NCI-H774 (cell line): ENCODE data around the gene ULK4.
"Not testable (repeated sequence)": the region's sequence is repeated elsewhere in the genome, so short reads cannot be mapped to it uniquely, and the experiment has no call there.

Experiments
- DNase-seq: peaks from one replicate; lab custom pipeline; 2025; lab: John Stamatoyannopoulos, UW

Gene ULK4

GRCh38 chr3:41961751-41962679, at the start of gene ULK4:
Gene ULK4 (minus strand): TSS chr3:41962103. CDS start chr3:41954759, 7,344 bp downstream.
- DNase-seq: peak; percentile 91

- no peak for DNase-seq
These were observed 48.6 kb upstream of the ULK4 start for GRCh38 chr3:42010530-42010929.

- DNase-seq: no peak
These were observed 47.6 kb upstream of the ULK4 start for GRCh38 chr3:42009456-42009855.

- DNase-seq: no peak
These were observed 45.9 kb upstream of the ULK4 start for GRCh38 chr3:42007785-42008184.

GRCh38 chr3:42005401-42005800, 43.5 kb upstream of the ULK4 start:
- no peak for DNase-seq

GRCh38 chr3:42002790-42003189, 40.9 kb upstream of the ULK4 start:
- DNase-seq: no peak

GRCh38 chr3:42001777-42002176, 39.9 kb upstream of the ULK4 start:
- no peak for DNase-seq

- no peak for DNase-seq
These were observed 38.0 kb upstream of the ULK4 start for GRCh38 chr3:41999909-42000308.

GRCh38 chr3:41997702-41998550, 36.0 kb upstream of the ULK4 start:
- DNase-seq: no peak

GRCh38 chr3:41991437-41991836, 29.5 kb upstream of the ULK4 start:
- no peak for DNase-seq

- no peak for DNase-seq
These were observed 27.6 kb upstream of the ULK4 start for GRCh38 chr3:41989518-41989917.

- DNase-seq: no peak
These were observed 25.7 kb upstream of the ULK4 start for GRCh38 chr3:41987627-41988026.

GRCh38 chr3:41986561-41986960, 24.7 kb upstream of the ULK4 start:
- DNase-seq: no peak

- no peak for DNase-seq
These were observed 23.1 kb upstream of the ULK4 start for GRCh38 chr3:41985018-41985417.

GRCh38 chr3:41983091-41983490, 21.2 kb upstream of the ULK4 start:
- DNase-seq: not testable (repeated sequence)

GRCh38 chr3:41977401-41977800, 15.5 kb upstream of the ULK4 start:
- not testable (repeated sequence) for DNase-seq

GRCh38 chr3:41975416-41976103, 13.7 kb upstream of the ULK4 start:
- DNase-seq: no peak

- no peak for DNase-seq
These were observed 12.3 kb upstream of the ULK4 start for GRCh38 chr3:41974223-41974622.

- no peak for DNase-seq
These were observed 10.9 kb upstream of the ULK4 start for GRCh38 chr3:41972802-41973201.

- DNase-seq: no peak
These were observed 4.3 kb upstream of the ULK4 start for GRCh38 chr3:41966206-41966605.

GRCh38 chr3:41963823-41964222, 1.9 kb upstream of the ULK4 start:
- DNase-seq: no peak
